Measurements from ENCODE around the gene TRIM34. TPM values are rescaled to one million over a fixed set of nuclear protein-coding genes. Genes with fewer than 3 reads are reported as not detected.

The TRIM34 gene
- total and polyA plus RNA-seq, 2 of the 4 experiments (the other 2 are of a cell fraction) = 6.1 to 8.6 TPM

DNA sequence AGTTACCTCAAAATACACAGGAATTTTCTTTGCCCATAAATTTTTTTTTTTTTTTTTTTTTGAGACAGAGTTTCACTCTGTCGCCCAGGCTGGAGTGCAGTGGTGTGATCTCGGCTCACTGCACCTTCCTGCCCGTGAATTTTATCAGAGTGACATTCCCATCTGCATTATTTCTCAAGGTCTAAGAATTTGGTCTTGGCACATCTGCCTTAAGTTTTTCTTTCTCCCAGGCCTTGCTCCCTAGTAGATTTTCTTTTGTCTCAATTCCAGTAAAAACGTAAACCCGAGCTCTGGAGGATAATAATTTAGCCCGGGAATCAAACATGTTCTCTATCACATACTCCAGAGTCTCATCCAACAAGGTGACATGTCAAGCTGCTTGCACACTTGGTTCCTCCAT lies 16.0 kb upstream of the TRIM34 start:
- Histone ChIP-seq H2AK9ac (replicated peaks; ENCODE audit: low read depth, low read length, poor library complexity) (no peak overlapping the region), H2AK5ac (ENCODE audit: low read depth, low read length) (no peak overlapping the region), H4K20me1 (ENCODE audit: insufficient read depth, low read length) (no peaks in the 10 kb centered on the region), H3K18ac (ENCODE audit: low read depth, low read length) (no peak overlapping the region), H2BK15ac (ENCODE audit: low read depth, low read length) (no peak overlapping the region), H3K9ac (ENCODE audit: low read depth, low read length) (no peak overlapping the region), H2BK120ac (ENCODE audit: low read depth, low read length) (no peak overlapping the region), H3K36me3 (ENCODE audit: control insufficient read depth, insufficient read depth, low read length) (peaks cover 4% of the 10 kb centered on the region; the same call in 1 of the 2 replicates), H3K79me1 (ENCODE audit: low read depth in 1 of 2, low read length in 2 of 2) (no peaks in the 10 kb centered on the region), H4K91ac (ENCODE audit: insufficient read depth, low read depth, low read length) (no peak overlapping the region), H3K4me3 (ENCODE audit: insufficient read depth, low read depth, low read length) (no peak overlapping the region), H2BK5ac (ENCODE audit: low read depth, low read length, poor library complexity, severe bottlenecking) (no peak overlapping the region), H2AFZ (replicated peaks; ENCODE audit: low read length, poor library complexity) (no peak overlapping the region), H4K5ac (ENCODE audit: low read depth, low read length) (no peak overlapping the region), H3K4me1 (ENCODE audit: control insufficient read depth, insufficient read depth, low read length) (peaks cover 8% of the 10 kb centered on the region), H3K14ac (replicated peaks; ENCODE audit: low read depth, low read length) (no peak overlapping the region), H3K23ac (ENCODE audit: low read depth, low read length) (no peak overlapping the region), H4K8ac (ENCODE audit: low read depth in 2 of 2, low read length in 2 of 2) (no peak overlapping the region), H3K4me2 (ENCODE audit: low read depth, low read length) (no peak overlapping the region), H3K9me3 (ENCODE audit: control insufficient read depth, insufficient read depth, low read length) (no peaks in the 10 kb centered on the region), H3K27me3 (ENCODE audit: control insufficient read depth, insufficient read depth, low read length) (no peaks in the 10 kb centered on the region), H3K9me1 (ENCODE audit: insufficient read depth, low read length) (peaks cover 2% of the 10 kb centered on the region; the same call in 1 of the 2 replicates), H3K56ac (ENCODE audit: extremely low read depth, insufficient read depth, low read length) (no peak overlapping the region), H2BK20ac (ENCODE audit: low read depth, low read length) (no peak overlapping the region), H3K27ac (ENCODE audit: insufficient read depth, low read length) (no peak overlapping the region), H3K4ac (ENCODE audit: low read depth, low read length) (no peak overlapping the region)
- no peak for ATAC-seq (ENCODE audit: low read depth)
- ChIA-PET POLR2A (ENCODE audit: unreplicated experiment) (no interaction called here), CTCF (no interaction called here)
- peak; percentile 16 for DNase-seq
- in situ Hi-C loops (cut with MboI; ENCODE audit: low sequenced_read_pairs) = loop anchor here (25.0 kb wide), 1 partner anchor 703 kb away; the partner anchor contains the start of gene CAVIN3
- intact Hi-C loops (cut with micrococcal nuclease) = no loop called here
- BruUV-seq (replicated peaks) = no TSS peak
- dilution Hi-C loops (cut with HindIII; ENCODE audit: low sequenced_read_pairs, unreplicated experiment) = no loop called here
- TF ChIP-seq MAFK (IDR thresholded peaks at IDR 0.05; ENCODE audit: low read depth, low read length) = no peak
- TF ChIP-seq RCOR1 (IDR thresholded peaks at IDR 0.05; ENCODE audit: insufficient replicate concordance, low read length) = no peak
- no peak for TF ChIP-seq RFX5 (IDR thresholded peaks at IDR 0.05; ENCODE audit: low read depth, low read length)
- no peak for TF ChIP-seq POLR2A (IDR thresholded peaks at IDR 0.05; ENCODE audit: low read depth, low read length)
- no peak for TF ChIP-seq BHLHE40 (IDR thresholded peaks at IDR 0.05; ENCODE audit: low read depth, low read length)
- no peak for TF ChIP-seq ELK1 (IDR thresholded peaks at IDR 0.05; ENCODE audit: borderline replicate concordance, low read depth, low read length)
- no peak for TF ChIP-seq CHD1 (IDR thresholded peaks at IDR 0.05; ENCODE audit: low read depth, low read length)
- no peak for TF ChIP-seq SMC3 (IDR thresholded peaks at IDR 0.05; ENCODE audit: low read depth, low read length)
- TF ChIP-seq USF2 (IDR thresholded peaks at IDR 0.05; ENCODE audit: low read depth, low read length) = no peak
- no peak for TF ChIP-seq CEBPB (IDR thresholded peaks at IDR 0.05; ENCODE audit: low read depth, low read length)
- TF ChIP-seq CTCF (conservative IDR thresholded peaks at IDR 0.05; ENCODE audit: low read depth, low read length) = no peak
- no peak for TF ChIP-seq MXI1 (IDR thresholded peaks at IDR 0.05; ENCODE audit: borderline replicate concordance, low read depth, low read length)
- TF ChIP-seq MAZ (IDR thresholded peaks at IDR 0.05; ENCODE audit: borderline replicate concordance, low read depth, low read length) = no peak
- TF ChIP-seq FOS (IDR thresholded peaks at IDR 0.05; ENCODE audit: low read depth, low read length) = no peak
- no peak for TF ChIP-seq RAD21 (IDR thresholded peaks at IDR 0.05; ENCODE audit: low read length)
- TF ChIP-seq NFE2L2 (IDR thresholded peaks at IDR 0.05; ENCODE audit: low read depth, low read length) = no peak
- WGBS, 2 experiments (ENCODE audit: extremely low coverage in 2 of 2, insufficient read length in 1 of 2) = 100% methylated on average over 1 of the region's 6 CpGs; no CpG with 5 or more reads in 1 of the 2 experiments
